ENCODE results near the gene DNAL4.

DNA sequence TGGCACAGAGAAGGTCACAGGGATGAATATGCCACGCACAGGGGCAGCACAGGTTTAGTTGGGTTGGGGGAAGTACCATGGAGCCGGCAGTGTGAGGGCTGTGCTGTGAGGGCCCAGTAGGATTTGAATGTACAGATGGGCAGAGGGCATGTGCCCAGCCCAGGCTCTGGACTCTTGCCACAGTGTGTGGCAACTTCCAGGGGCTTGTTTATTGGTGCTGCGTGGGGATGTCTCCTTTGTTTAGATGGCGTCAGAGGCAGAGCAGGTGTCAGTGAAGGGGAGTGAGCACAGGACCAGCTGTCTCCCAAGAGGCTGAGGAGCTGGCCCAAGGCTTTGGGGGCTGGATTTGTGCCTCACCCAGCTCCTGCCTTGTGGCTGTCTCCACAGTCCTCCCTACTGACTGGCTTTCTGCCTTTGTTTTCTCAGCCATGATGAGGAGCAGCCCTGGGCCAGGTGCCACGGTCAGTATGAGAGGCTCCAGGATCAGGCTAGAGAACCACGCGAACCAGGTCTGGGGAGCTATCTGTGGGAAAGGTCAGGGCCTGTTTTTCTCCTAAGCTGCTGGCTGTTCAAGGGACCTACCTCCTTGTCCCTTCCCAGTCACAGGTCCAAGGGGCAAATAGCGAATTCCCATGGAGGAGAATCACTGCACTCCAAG, 60.1 kb downstream of the DNAL4 start:
- TF ChIP-seq, protein P1, sequence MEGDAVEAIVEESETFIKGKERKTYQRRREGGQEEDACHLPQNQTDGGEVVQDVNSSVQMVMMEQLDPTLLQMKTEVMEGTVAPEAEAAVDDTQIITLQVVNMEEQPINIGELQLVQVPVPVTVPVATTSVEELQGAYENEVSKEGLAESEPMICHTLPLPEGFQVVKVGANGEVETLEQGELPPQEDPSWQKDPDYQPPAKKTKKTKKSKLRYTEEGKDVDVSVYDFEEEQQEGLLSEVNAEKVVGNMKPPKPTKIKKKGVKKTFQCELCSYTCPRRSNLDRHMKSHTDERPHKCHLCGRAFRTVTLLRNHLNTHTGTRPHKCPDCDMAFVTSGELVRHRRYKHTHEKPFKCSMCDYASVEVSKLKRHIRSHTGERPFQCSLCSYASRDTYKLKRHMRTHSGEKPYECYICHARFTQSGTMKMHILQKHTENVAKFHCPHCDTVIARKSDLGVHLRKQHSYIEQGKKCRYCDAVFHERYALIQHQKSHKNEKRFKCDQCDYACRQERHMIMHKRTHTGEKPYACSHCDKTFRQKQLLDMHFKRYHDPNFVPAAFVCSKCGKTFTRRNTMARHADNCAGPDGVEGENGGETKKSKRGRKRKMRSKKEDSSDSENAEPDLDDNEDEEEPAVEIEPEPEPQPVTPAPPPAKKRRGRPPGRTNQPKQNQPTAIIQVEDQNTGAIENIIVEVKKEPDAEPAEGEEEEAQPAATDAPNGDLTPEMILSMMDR (IDR thresholded peaks at IDR 0.05): no peak
- TF ChIP-seq POLR2AphosphoS5 (IDR thresholded peaks at IDR 0.05; ENCODE audit: insufficient read depth in 1 of 2, low read depth in 1 of 2): no peak

Data from vagina (tissue), 2 donors.